Right lobe of liver (tissue), 4 donors: ENCODE results near the gene HTRA1.

Experiments
- CTCF ChIP-seq, 4 donors: fragments of 200-600 bp in 3 of 4; fragments of 450-650 bp in 1 of 4; IDR thresholded peaks; one replicate each; pipeline versions ENCODE4 v1.5.1 to v1.8.0; 2016 to 2022; ENCODE audit warnings: antibody characterized with exemption in 4 of 4, mild to moderate bottlenecking in 2 of 4
- POLR2A ChIP-seq: fragments of 450-650 bp; IDR thresholded peaks from one replicate; pipeline ENCODE4 v1.6.1; 2017; ENCODE audit warnings: antibody characterized with exemption, mild to moderate bottlenecking
- donor health status: DM: no; HTN: no; CAD: no.
- donor health status: DM: no; HTN: no; CAD: no.
- donor health status: DM: no; HTN: yes; CAD: no.

DNA sequence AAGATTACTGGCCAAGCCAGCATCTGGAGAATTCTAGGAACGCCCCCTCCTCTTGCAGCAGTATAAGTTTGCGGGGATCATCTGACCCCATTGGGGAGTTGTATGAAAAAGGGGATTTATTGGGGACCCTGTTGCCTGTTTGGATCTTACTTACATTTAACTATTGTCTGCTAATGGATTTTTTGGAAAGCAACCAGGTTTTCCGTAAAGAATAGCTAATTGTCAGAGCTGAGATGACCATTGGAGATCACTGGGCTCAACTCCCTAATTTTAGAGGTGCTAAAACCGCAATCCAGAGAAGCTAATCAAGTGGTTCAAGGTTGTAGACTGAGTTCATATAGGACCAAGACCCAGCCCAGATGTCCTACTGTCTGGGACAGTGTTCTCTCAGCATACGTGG lies 38.8 kb downstream of the HTRA1 start:
- TF ChIP-seq CTCF (IDR thresholded peaks at IDR 0.05) (no peak), POLR2A (no peak)
